A549 (cell line): Measurements from ENCODE around the gene ZNF223. TPM values are rescaled to one million over a fixed set of nuclear protein-coding genes. Genes with fewer than 3 reads are reported as not detected.

Experiments used
- ATAC-seq, 2 experiments: fragments of 200-7000 bp in 1 of 2; fragments of >200 bp in 1 of 2; cut with Nextera tagmentation in 1 of 2; cut with Tn5 transposase in 1 of 2; 3 replicates each; pipeline versions ENCODE4 v1.8.0 to v1.9.1; 2018 to 2020; ENCODE audit warnings: mild to moderate bottlenecking in 1 of 2, moderate library complexity in 1 of 2
- CTCF ChIA-PET: fragments of 300-600 bp; sonication (Branson Sonifier 250); formaldehyde crosslinking; extraction: SDS; loops from one replicate; lab custom pipeline; 2021; ENCODE audit warnings: antibody characterized with exemption, inconsistent platforms; lab: Yijun Ruan, JAX
- POLR2A ChIA-PET: fragments of 350-600 bp; formaldehyde crosslinking; extraction: SDS; loops from one replicate; lab custom pipeline; 2021; ENCODE audit warnings: antibody characterized with exemption, inconsistent platforms; lab: Yijun Ruan, JAX
- DNase-seq, 2 experiments: peaks; one replicate each; pipeline versions ENCODE4 v3.0.0 to v3.0.0-alpha.2; 2011 to 2016; ENCODE audit warnings: low read depth in 1 of 2, low spot score in 1 of 2
- FAIRE-seq: peaks from 2 replicates; lab custom pipeline; 2011; peaks lifted over from hg19 to GRCh38; lab: Jason Lieb, UNC
- H3K27ac ChIP-seq, 2 experiments: fragments of >200 bp; sonication (Bioruptor Twin); formaldehyde crosslinking; 3 replicates each; pipeline ENCODE4 v1.5.1; 2016 to 2017
- H3K4me1 ChIP-seq: fragments of >200 bp; sonication (Bioruptor Twin); formaldehyde crosslinking; 3 replicates; pipeline ENCODE4 v1.6.1; 2016
- H3K4me2 ChIP-seq: fragments of >200 bp; sonication (Bioruptor Twin); formaldehyde crosslinking; 3 replicates; pipeline ENCODE4 v1.6.1; 2016
- H3K4me3 ChIP-seq: fragments of >200 bp; sonication (Bioruptor Twin); formaldehyde crosslinking; 3 replicates; pipeline ENCODE4 v1.5.1; 2016
- H3K9me3 ChIP-seq: fragments of >200 bp; sonication (Bioruptor Twin); formaldehyde crosslinking; 3 replicates; pipeline ENCODE4 v1.6.1; 2016
- CHD2 ChIP-seq: fragments of 150-350 bp; IDR thresholded peaks from 2 replicates; pipeline ENCODE4 v1.6.1; 2014; ENCODE audit warnings: low read length; ENCODE audit not compliant: partially characterized antibody
- ELK1 ChIP-seq: fragments of 150-350 bp; IDR thresholded peaks from 2 replicates; pipeline ENCODE4 v1.6.1; 2014; ENCODE audit warnings: low read depth, mild to moderate bottlenecking, low read length
- EP300 ChIP-seq, 2 experiments: fragments of >200 bp; sonication (Bioruptor Twin); formaldehyde crosslinking; IDR thresholded peaks; 2 replicates in 1 of 2; 3 replicates in 1 of 2; pipeline ENCODE4 v1.6.1; 2016 to 2017
- HES2 ChIP-seq: fragments of >200 bp; sonication (Bioruptor Twin); formaldehyde crosslinking; IDR thresholded peaks from 2 replicates; pipeline ENCODE4 v1.6.1; 2016
- JUN ChIP-seq, 2 experiments: fragments of >200 bp; sonication (Bioruptor Twin); formaldehyde crosslinking; IDR thresholded peaks; 2 replicates in 1 of 2; 3 replicates in 1 of 2; pipeline ENCODE4 v1.6.1; 2016 to 2017
- KDM5A ChIP-seq: fragments of 200-600 bp; sonication (generic); IDR thresholded peaks from 2 replicates; pipeline ENCODE4 v1.6.1; 2016; ENCODE audit warnings: antibody characterized with exemption, mild to moderate bottlenecking
- MAX ChIP-seq: IDR thresholded peaks from 2 replicates; pipeline ENCODE4 v1.6.1; 2012
- NR3C1 ChIP-seq: fragments of >200 bp; sonication (Bioruptor Twin); formaldehyde crosslinking; IDR thresholded peaks from 3 replicates; pipeline ENCODE4 v1.6.1; 2017
- PHF8 ChIP-seq: fragments of 200-600 bp; sonication (generic); IDR thresholded peaks from 2 replicates; pipeline ENCODE4 v1.6.1; 2016; ENCODE audit warnings: low read depth, mild to moderate bottlenecking, antibody characterized with exemption, moderate library complexity, borderline replicate concordance
- POLR2A ChIP-seq: IDR thresholded peaks from 2 replicates; pipeline ENCODE4 v1.6.1; 2012; ENCODE audit warnings: mild to moderate bottlenecking, low read length
- POLR2AphosphoS2 ChIP-seq: conservative IDR thresholded peaks from 2 replicates; pipeline ENCODE4 v1.6.1; 2012; ENCODE audit warnings: low read length, improper control_type of control experiment, inconsistent platforms
- RFX5 ChIP-seq: fragments of 450-650 bp; IDR thresholded peaks from 2 replicates; pipeline ENCODE4 v1.7.1; 2014; ENCODE audit warnings: antibody characterized with exemption, mild to moderate bottlenecking, moderate library complexity
- SMC3 ChIP-seq: fragments of >200 bp; sonication (Bioruptor Twin); formaldehyde crosslinking; IDR thresholded peaks from 3 replicates; pipeline ENCODE4 v1.6.1; 2018; ENCODE audit warnings: inconsistent platforms
- SREBF2 ChIP-seq: fragments of 450-650 bp; IDR thresholded peaks from 2 replicates; pipeline ENCODE4 v1.6.1; 2014; ENCODE audit warnings: mild to moderate bottlenecking, moderate library complexity
- ZC3H11A ChIP-seq: fragments of 450-650 bp; IDR thresholded peaks from 2 replicates; pipeline ENCODE4 v1.6.1; 2014; ENCODE audit warnings: antibody characterized with exemption, mild to moderate bottlenecking
- ZFP36 ChIP-seq: fragments of 450-650 bp; IDR thresholded peaks from 2 replicates; pipeline ENCODE4 v1.6.1; 2014; ENCODE audit warnings: borderline replicate concordance; ENCODE audit not compliant: partially characterized antibody
- ZNF302 ChIP-seq: fragments of 250-450 bp; sonication (Bioruptor Pico); IDR thresholded peaks from 2 replicates; pipeline ENCODE4 v1.9.0; 2021; ENCODE audit warnings: inconsistent platforms, mild to moderate bottlenecking, moderate library complexity
- ZSCAN20 ChIP-seq: fragments of 250-450 bp; sonication (Bioruptor Pico); IDR thresholded peaks from 2 replicates; pipeline ENCODE4 v1.8.0; 2022; ENCODE audit warnings: mild to moderate bottlenecking, moderate library complexity
- WGBS: methylation state at CpG from one replicate; pipeline ENCODE4 v1.1.6; 2017; ENCODE audit errors: missing lambda C conversion rate; 5-methylcytosine and 5-hydroxymethylcytosine counted together
- polyA plus RNA-seq, 4 experiments: library from polyadenylated mRNA; depleted of rRNA in 3 of 4; stranded (reverse); fragments of >200 nt; fragmentation: RNase III in 1 of 4; extraction: RNeasy Plus Mini Kit Qiagen cat#74134 plus additional on column Dnase treatment in 1 of 4; gene quantifications; 2 replicates in 3 of 4; 3 replicates in 1 of 4; pipeline ENCODE4 v1.2.3, GENCODE V29; 2011 to 2017
- TF ChIP-seq, protein P1 (sequence below): fragments of >200 bp; sonication (Bioruptor Twin); formaldehyde crosslinking; IDR thresholded peaks from 3 replicates; pipeline ENCODE4 v1.5.1; 2016
- TF ChIP-seq, protein P2 (sequence below): fragments of 450-650 bp; IDR thresholded peaks from 2 replicates; pipeline ENCODE4 v1.6.1; 2014; ENCODE audit warnings: antibody characterized with exemption
- TF ChIP-seq, protein P3 (sequence below): fragments of >200 bp; sonication (Bioruptor Twin); formaldehyde crosslinking; IDR thresholded peaks from 3 replicates; pipeline ENCODE4 v1.6.1; 2016
- TF ChIP-seq, protein P4 (sequence below): fragments of 200-600 bp; sonication (generic); IDR thresholded peaks from 2 replicates; pipeline ENCODE4 v1.6.1; 2016; ENCODE audit warnings: antibody characterized with exemption, mild to moderate bottlenecking, moderate library complexity

Gene ZNF223
- polyA plus RNA-seq, 2 of the 4 experiments (the other 2 are of a cell fraction): 2.2 to 5.2 TPM

- no peak for FAIRE-seq
- H3K27ac ChIP-seq: no peak overlapping the region
- peaks cover 57% of the 10 kb centered on the region for H3K9me3 ChIP-seq
- ATAC-seq: no peak
- ChIA-PET CTCF (no interaction called here), POLR2A (no interaction called here)
- TF ChIP-seq JUN (IDR thresholded peaks at IDR 0.05) (no peak), ZC3H11A (no peak), POLR2A (no peak), ELK1 (no peak), KDM5A (no peak), ZNF302 (CRISPR knock-in tag) (no peak), NR3C1 (no peak), POLR2AphosphoS2 (no peak), MAX (no peak), ZFP36 (no peak), SREBF2 (no peak), ZSCAN20 (CRISPR knock-in tag) (no peak), CHD2 (no peak), SMC3 (no peak), PHF8 (no peak)
- TF ChIP-seq, protein P1, sequence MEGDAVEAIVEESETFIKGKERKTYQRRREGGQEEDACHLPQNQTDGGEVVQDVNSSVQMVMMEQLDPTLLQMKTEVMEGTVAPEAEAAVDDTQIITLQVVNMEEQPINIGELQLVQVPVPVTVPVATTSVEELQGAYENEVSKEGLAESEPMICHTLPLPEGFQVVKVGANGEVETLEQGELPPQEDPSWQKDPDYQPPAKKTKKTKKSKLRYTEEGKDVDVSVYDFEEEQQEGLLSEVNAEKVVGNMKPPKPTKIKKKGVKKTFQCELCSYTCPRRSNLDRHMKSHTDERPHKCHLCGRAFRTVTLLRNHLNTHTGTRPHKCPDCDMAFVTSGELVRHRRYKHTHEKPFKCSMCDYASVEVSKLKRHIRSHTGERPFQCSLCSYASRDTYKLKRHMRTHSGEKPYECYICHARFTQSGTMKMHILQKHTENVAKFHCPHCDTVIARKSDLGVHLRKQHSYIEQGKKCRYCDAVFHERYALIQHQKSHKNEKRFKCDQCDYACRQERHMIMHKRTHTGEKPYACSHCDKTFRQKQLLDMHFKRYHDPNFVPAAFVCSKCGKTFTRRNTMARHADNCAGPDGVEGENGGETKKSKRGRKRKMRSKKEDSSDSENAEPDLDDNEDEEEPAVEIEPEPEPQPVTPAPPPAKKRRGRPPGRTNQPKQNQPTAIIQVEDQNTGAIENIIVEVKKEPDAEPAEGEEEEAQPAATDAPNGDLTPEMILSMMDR: no peak
- TF ChIP-seq, protein P2, sequence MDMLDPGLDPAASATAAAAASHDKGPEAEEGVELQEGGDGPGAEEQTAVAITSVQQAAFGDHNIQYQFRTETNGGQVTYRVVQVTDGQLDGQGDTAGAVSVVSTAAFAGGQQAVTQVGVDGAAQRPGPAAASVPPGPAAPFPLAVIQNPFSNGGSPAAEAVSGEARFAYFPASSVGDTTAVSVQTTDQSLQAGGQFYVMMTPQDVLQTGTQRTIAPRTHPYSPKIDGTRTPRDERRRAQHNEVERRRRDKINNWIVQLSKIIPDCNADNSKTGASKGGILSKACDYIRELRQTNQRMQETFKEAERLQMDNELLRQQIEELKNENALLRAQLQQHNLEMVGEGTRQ: no peak
- TF ChIP-seq, protein P3, sequence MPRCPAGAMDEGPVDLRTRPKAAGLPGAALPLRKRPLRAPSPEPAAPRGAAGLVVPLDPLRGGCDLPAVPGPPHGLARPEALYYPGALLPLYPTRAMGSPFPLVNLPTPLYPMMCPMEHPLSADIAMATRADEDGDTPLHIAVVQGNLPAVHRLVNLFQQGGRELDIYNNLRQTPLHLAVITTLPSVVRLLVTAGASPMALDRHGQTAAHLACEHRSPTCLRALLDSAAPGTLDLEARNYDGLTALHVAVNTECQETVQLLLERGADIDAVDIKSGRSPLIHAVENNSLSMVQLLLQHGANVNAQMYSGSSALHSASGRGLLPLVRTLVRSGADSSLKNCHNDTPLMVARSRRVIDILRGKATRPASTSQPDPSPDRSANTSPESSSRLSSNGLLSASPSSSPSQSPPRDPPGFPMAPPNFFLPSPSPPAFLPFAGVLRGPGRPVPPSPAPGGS: no peak
- TF ChIP-seq, protein P4, sequence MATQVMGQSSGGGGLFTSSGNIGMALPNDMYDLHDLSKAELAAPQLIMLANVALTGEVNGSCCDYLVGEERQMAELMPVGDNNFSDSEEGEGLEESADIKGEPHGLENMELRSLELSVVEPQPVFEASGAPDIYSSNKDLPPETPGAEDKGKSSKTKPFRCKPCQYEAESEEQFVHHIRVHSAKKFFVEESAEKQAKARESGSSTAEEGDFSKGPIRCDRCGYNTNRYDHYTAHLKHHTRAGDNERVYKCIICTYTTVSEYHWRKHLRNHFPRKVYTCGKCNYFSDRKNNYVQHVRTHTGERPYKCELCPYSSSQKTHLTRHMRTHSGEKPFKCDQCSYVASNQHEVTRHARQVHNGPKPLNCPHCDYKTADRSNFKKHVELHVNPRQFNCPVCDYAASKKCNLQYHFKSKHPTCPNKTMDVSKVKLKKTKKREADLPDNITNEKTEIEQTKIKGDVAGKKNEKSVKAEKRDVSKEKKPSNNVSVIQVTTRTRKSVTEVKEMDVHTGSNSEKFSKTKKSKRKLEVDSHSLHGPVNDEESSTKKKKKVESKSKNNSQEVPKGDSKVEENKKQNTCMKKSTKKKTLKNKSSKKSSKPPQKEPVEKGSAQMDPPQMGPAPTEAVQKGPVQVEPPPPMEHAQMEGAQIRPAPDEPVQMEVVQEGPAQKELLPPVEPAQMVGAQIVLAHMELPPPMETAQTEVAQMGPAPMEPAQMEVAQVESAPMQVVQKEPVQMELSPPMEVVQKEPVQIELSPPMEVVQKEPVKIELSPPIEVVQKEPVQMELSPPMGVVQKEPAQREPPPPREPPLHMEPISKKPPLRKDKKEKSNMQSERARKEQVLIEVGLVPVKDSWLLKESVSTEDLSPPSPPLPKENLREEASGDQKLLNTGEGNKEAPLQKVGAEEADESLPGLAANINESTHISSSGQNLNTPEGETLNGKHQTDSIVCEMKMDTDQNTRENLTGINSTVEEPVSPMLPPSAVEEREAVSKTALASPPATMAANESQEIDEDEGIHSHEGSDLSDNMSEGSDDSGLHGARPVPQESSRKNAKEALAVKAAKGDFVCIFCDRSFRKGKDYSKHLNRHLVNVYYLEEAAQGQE: no peak
- no peak for DNase-seq
- no peaks in the 10 kb centered on the region for H3K4me1 ChIP-seq
- 58% methylated on average over 2 of the region's 2 CpGs for WGBS
- no peak overlapping the region for H3K4me3 ChIP-seq
- no peak overlapping the region for H3K4me2 ChIP-seq
Observed at GRCh38 chr19:44076325-44076724, 24.5 kb downstream of the ZNF223 start.

GRCh38 chr19:44092108-44092507 lies 40.3 kb downstream of the ZNF223 start:
- WGBS: 19% methylated on average over 4 of the region's 4 CpGs
- DNase-seq: no peak
- CTCF ChIA-PET: interaction anchor here (1.4 kb wide), 1 partner anchor 15 kb away, joined by 3 read pairs; no protein-coding TSS in a partner anchor
- H3K9me3 ChIP-seq: peaks cover 22% of the 10 kb centered on the region
- no peak overlapping the region for H3K4me2 ChIP-seq
- no peak overlapping the region for H3K4me3 ChIP-seq
- TF ChIP-seq RFX5 (no peak), EP300 (IDR thresholded peaks at IDR 0.05) (no peak), MAX (no peak), HES2 (no peak)
- no peak for FAIRE-seq
- no peak for ATAC-seq
- no peak overlapping the region for H3K27ac ChIP-seq
- POLR2A ChIA-PET: no interaction called here
- H3K4me1 ChIP-seq: peaks cover 8% of the 10 kb centered on the region; the same call in 2 of the 3 replicates
